Right lobe of liver (tissue), 6 donors: ENCODE results near the gene SMAD7. TPM values are rescaled to one million over a fixed set of nuclear protein-coding genes. Genes with fewer than 3 reads are reported as not detected.

Experiments used
- ATAC-seq, 4 donors: fragments of 200-7000 bp; cut with Tn5 transposase; one replicate each; pipeline ENCODE4 v1.9.1; 2020; ENCODE audit warnings: mild to moderate bottlenecking in 4 of 4, moderate library complexity in 4 of 4
- DNase-seq, 3 donors: peaks; one replicate each; pipeline ENCODE4 v3.0.0-alpha.2; 2020
- H3K27ac ChIP-seq, 3 donors: fragments of 200-600 bp; one replicate each; pipeline ENCODE4 v1.8.0; 2022
- H3K27me3 ChIP-seq, 2 donors: fragments of 200-600 bp; one replicate each; pipeline ENCODE4 v1.8.0; 2022
- H3K36me3 ChIP-seq, 4 donors: fragments of 200-600 bp; sonication (generic) in 1 of 4; one replicate each; pipeline versions ENCODE4 v1.5.1 to v1.8.0; 2017 to 2022; ENCODE audit warnings: control low read depth in 1 of 4
- H3K4me1 ChIP-seq, 4 donors: fragments of 200-600 bp; sonication (generic) in 1 of 4; one replicate each; pipeline versions ENCODE4 v1.5.1 to v1.8.0; 2017 to 2022; ENCODE audit warnings: control low read depth in 1 of 4
- H3K4me3 ChIP-seq, 3 donors: fragments of 200-600 bp; one replicate each; pipeline ENCODE4 v1.8.0; 2022
- H3K9me3 ChIP-seq, 4 donors: fragments of 200-600 bp; sonication (generic) in 1 of 4; one replicate each; pipeline versions ENCODE4 v1.5.1 to v1.8.0; 2017 to 2022; ENCODE audit warnings: control low read depth in 1 of 4
- POLR2A ChIP-seq: fragments of 450-650 bp; IDR thresholded peaks from one replicate; pipeline ENCODE4 v1.6.1; 2017; ENCODE audit warnings: antibody characterized with exemption, mild to moderate bottlenecking
- WGBS: methylation state at CpG from one replicate; pipeline ENCODE4 v1.1.6; 2018; ENCODE audit warnings: low coverage, low lambda C conversion rate; ENCODE audit not compliant: insufficient coverage; ENCODE audit errors: missing lambda C conversion rate; 5-methylcytosine and 5-hydroxymethylcytosine counted together
- intact Hi-C, 2 donors: fragments of 100-400 bp; cut with DNase I; formaldehyde crosslinking; loops; one replicate each; pipeline versions ENCODE4 v1.11.2 to v1.14.1; 2022
- total RNA-seq, 6 experiments: library from RNA; depleted of rRNA in 2 of 6; stranded (reverse); fragments of >200 nt in 2 of 6; fragmentation: NEBNext Ultra II Directional in 3 of 6; extraction: Animal tissue kit (Norgen Biotek cat#: 25700) in 3 of 6; gene quantifications; one replicate each; pipeline versions ENCODE4 v1.1.0 to v1.2.4, GENCODE V29; 2016 to 2023
- TF ChIP-seq, protein P1 (sequence below), 4 donors: fragments of 200-600 bp in 3 of 4; fragments of 450-650 bp in 1 of 4; IDR thresholded peaks; one replicate each; pipeline versions ENCODE4 v1.5.1 to v1.8.0; 2016 to 2022; ENCODE audit warnings: antibody characterized with exemption in 4 of 4, mild to moderate bottlenecking in 2 of 4
- donor health status: DM: no; HTN: yes; CAD: no.
- donor health status: DM: no; HTN: no; CAD: no.
- donor health status: DM: no; HTN: no; CAD: no.
- donor health status: DM: no; HTN: yes; CAD: no.
- donor health status: DM: no; HTN: yes; CAD: no.

The SMAD7 gene
- total RNA-seq, 6 experiments from 2014 or later, result 8.2 to 13.5 (median 11.0) TPM

DNA sequence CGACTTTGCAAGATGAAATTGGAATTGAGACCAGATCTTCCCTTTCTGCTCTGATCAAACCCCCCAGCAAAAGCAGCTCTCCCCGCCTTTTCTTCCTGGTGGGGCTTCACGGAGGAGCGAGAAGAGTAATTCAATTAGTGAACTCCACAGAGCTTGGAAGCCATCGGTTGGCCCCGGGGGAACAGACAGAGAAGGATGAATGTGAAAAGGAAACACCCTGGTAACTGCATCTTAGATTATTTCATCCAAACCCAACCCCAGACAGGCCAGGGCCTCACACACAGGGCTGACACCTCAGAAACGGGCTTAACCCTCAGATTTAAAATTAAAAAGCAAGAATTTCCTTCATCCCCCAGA, 18.3 kb downstream of the SMAD7 start:
- 31% methylated on average over 5 of the region's 7 CpGs for WGBS

DNA sequence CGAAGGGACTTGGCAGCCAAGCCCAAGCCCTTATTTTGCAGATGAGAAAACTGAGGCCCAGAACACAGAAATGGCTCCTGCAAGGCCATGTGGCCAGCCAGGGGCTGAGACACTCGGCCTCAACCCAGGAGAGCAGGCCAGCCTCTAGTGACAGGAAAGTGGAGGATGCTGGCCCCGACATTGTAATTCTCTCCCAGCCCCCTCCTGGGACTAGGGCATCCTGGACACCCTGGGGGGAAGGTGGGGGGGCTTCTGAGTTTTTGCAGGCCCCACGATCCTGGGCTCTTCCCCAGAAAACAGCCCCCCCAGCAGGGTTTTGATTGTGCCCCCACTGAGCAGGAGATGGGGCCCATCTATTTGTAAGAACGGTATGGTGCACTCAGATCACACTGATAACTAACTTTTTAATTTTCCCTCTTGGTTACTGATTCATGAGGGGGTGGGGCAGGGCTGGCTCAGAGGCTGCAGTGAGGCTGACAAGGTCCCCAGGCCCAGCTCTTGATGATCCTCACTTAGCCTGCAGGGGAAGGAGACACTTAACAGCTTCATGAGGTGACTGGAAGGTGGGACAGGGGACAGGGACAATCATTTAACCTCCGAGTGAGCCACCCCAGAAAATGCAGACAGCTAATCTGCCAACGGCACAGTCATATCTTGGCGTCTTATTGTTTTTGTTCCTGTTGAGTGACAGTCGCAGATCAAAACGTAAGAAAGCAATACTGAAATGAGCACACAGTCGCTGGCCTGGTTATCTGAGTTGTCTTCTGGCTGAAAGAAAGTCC, 18.9 kb downstream of the SMAD7 start:
- Histone ChIP-seq H3K4me1 (peaks cover 2 to 87% (median 49%) of the 10 kb centered on the region in 4 donors), H3K9me3 (no peaks in the 10 kb centered on the region), H3K4me3 (no peak overlapping the region), H3K36me3 (no peaks in the 10 kb centered on the region), H3K27ac (peak overlapping the region in 1 of 3 donors; percentile 93), H3K27me3 (no peaks in the 10 kb centered on the region)
- WGBS, result 44% methylated on average over 8 of the region's 11 CpGs
- intact Hi-C loops, result loop anchor here in 1 of 2 donors (10.0 kb wide), 1 partner anchor 147 kb away; no protein-coding TSS in a partner anchor
- DNase-seq (no peak), ATAC-seq (no peak)
- no peak for TF ChIP-seq POLR2A
- TF ChIP-seq, protein P1, sequence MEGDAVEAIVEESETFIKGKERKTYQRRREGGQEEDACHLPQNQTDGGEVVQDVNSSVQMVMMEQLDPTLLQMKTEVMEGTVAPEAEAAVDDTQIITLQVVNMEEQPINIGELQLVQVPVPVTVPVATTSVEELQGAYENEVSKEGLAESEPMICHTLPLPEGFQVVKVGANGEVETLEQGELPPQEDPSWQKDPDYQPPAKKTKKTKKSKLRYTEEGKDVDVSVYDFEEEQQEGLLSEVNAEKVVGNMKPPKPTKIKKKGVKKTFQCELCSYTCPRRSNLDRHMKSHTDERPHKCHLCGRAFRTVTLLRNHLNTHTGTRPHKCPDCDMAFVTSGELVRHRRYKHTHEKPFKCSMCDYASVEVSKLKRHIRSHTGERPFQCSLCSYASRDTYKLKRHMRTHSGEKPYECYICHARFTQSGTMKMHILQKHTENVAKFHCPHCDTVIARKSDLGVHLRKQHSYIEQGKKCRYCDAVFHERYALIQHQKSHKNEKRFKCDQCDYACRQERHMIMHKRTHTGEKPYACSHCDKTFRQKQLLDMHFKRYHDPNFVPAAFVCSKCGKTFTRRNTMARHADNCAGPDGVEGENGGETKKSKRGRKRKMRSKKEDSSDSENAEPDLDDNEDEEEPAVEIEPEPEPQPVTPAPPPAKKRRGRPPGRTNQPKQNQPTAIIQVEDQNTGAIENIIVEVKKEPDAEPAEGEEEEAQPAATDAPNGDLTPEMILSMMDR (IDR thresholded peaks at IDR 0.05), result no peak

More for the DNA sequence above, 18.3 kb downstream of the SMAD7 start:
- TF ChIP-seq, protein P1 (IDR thresholded peaks at IDR 0.05), result no peak
- TF ChIP-seq POLR2A, result no peak
- Histone ChIP-seq H3K27ac (no peak overlapping the region), H3K36me3 (no peaks in the 10 kb centered on the region), H3K9me3 (no peaks in the 10 kb centered on the region), H3K27me3 (no peaks in the 10 kb centered on the region), H3K4me3 (no peak overlapping the region), H3K4me1 (peaks cover 0 to 81% (median 44%) of the 10 kb centered on the region in 4 donors)
- DNase-seq (no peak), ATAC-seq (no peak)
- intact Hi-C loops, result loop anchor here in 1 of 2 donors (10.0 kb wide), 1 partner anchor 148 kb away; no protein-coding TSS in a partner anchor

DNA sequence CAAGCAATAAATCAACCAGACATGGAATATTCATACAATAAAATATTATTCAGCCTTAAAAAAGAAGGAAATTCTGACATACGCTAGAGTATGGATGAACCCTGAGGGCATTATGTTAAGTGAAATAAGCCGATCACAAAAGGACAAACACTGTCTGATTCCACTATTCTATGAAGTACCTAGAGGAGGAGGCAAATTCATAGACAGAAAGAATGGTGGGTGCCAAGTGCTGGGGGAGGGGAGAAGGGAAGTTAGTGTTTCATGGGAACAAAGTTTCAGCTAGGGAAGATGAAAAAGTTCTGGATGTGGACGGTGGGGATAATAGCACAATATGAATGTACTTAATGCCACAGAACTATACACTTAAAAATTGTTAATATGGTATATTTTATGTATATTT, 19.8 kb downstream of the SMAD7 start:
- Histone ChIP-seq H3K4me3 (peak overlapping the region in 1 of 3 donors; percentile 4), H3K36me3 (no peaks in the 10 kb centered on the region), H3K9me3 (no peaks in the 10 kb centered on the region), H3K27ac (peak overlapping the region; percentile 80 to 93 (median 84)), H3K4me1 (peaks cover 3 to 96% (median 53%) of the 10 kb centered on the region in 4 donors), H3K27me3 (no peaks in the 10 kb centered on the region)
- TF ChIP-seq, protein P1 (IDR thresholded peaks at IDR 0.05), result no peak
- TF ChIP-seq POLR2A, result no peak
- intact Hi-C loops, result loop anchor here in 1 of 2 donors (10.0 kb wide), 1 partner anchor 146 kb away; no protein-coding TSS in a partner anchor
- WGBS, result 40% methylated on average over 3 of the region's 3 CpGs
- no peak for DNase-seq
- no peak for ATAC-seq

DNA sequence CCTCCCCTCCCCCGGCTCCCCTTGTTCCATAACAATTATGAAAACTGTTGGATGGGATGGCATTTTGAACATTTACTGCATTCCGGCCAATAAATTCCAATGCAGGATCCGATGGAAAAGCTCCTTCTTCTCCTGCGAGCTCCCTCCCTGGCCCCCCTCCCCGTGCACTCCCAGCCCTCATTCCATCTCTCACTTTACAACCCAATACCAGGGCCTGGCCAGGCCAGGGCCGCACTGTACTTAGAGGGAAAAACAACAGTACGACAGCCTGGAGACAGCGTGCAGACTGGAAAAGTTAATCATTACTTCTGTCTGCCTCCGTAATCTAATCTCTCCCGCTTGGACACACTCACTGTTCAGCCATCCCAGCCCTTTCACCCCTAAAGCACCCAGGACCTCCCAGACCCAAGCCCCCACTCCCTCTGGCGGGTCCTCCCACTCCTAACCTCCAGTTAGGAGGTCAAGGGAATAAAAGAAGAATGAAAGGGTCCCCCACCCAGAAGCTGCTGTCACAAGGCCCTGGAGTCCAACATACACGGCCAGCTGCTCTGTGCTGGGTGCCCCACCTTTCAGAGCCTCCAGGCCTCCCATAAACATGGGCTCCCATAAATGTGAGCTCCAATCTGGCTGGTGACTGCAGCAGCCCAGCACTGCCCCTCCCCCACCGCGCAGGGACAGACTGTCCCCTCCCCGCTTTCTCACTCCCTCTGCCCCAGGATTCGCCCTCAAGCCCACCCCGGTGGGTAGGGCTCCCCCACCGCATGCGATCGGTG, 20.6 kb downstream of the SMAD7 start:
- Histone ChIP-seq H3K27me3 (no peaks in the 10 kb centered on the region), H3K4me1 (peaks cover 3 to 96% (median 53%) of the 10 kb centered on the region in 4 donors), H3K9me3 (no peaks in the 10 kb centered on the region), H3K4me3 (peak overlapping the region in 1 of 3 donors; percentile 4), H3K36me3 (no peaks in the 10 kb centered on the region), H3K27ac (peak overlapping the region; percentile 80 to 93 (median 84))
- peak in 1 of 3 donors; percentile 76 for DNase-seq
- ATAC-seq, result peak; percentile 72 to 83 (median 77)
- intact Hi-C loops, result loop anchor here in 1 of 2 donors (10.0 kb wide), 1 partner anchor 145 kb away; no protein-coding TSS in a partner anchor
- no peak for TF ChIP-seq POLR2A
- TF ChIP-seq, protein P1 (IDR thresholded peaks at IDR 0.05), result no peak
- WGBS, result 38% methylated on average over 13 of the region's 20 CpGs
